HPDE6-E6E7 (cell line): ENCODE results near the gene MYRIP.

Source experiments
- DNase-seq: peaks from one replicate; pipeline ENCODE4 v3.0.0; 2011; ENCODE audit warnings: missing footprints; ENCODE audit errors: extremely low spot score

The MYRIP gene

DNA sequence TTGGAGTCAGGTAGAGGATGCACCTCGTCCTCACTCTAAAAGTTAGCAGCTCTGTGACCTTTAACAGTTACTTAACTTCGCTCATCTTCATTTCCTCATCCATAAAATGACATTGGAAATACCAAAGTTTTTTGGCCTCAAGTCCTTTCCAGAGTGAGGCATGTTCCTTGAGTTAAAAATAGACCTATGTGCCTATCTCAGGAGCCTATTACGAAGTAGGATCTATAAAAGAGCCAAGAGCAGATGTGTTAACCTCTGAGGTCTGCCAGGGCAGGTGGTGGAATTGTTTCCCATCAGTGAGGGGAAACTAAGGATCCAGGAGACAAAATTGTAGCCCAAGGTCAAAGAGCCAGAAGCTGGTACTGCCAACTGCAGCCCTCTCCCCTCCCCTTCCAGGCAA is 379.7 kb downstream of the MYRIP start:
- no peak for DNase-seq

GRCh38 chr3:40190056-40190455 is 380.6 kb downstream of the MYRIP start:
- DNase-seq = no peak

- no peak for DNase-seq
Observed at GRCh38 chr3:40191251-40191650, 381.8 kb downstream of the MYRIP start.

GRCh38 chr3:40191850-40192448 is 382.5 kb downstream of the MYRIP start:
- DNase-seq = peak; percentile 29

GRCh38 chr3:40192628-40193027 is 383.2 kb downstream of the MYRIP start:
- DNase-seq = no peak

- no peak for DNase-seq
Observed at GRCh38 chr3:40196966-40197365, 387.6 kb downstream of the MYRIP start.

DNA sequence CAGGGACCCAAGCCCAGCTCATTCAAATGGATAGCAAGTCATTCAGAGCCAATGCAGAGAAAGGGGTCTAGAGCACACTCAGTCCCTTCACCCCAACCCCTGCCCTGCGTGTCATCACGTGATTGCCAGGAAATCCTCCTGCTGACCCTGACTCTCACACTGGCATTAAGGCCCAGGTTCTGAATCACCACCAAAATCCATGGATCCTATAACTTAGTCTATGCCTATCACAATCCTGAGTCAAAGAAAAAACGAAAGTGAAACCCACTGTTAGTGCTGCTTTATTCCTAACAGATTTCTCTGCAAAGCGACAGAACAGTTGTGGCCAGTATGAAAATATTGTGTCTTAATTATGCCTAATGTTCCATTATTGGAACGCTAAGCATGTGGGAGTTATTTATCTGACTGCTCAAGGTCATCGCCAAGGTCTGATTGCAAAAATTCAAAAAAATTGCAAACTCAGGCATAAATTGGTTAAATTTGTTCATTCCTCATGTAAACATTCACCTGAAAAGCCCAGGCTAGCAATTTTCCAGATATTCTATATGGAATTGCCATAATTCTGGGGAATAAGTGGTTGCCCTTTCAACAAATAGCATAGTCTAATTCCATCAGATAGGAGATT is 391.4 kb downstream of the MYRIP start:
- no peak for DNase-seq

DNA sequence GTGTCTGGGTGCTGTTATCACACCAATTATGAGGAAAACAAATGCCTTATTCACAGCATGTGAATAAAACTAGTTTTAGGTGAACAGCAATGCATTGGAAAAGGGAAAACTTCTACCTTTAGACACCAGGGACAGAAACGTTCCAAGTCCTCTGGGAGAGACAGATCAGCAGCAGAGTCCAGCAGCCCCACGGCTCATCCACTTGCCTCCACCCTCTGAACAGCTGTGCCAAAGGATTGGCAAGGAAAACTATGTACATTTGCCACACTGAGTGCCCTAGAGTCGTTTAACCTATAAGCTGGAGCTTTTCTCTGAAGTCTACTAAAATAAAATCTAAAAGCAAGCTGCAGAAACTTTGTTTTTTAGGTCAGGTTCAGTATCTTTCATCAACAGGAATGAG is 392.4 kb downstream of the MYRIP start:
- no peak for DNase-seq

DNA sequence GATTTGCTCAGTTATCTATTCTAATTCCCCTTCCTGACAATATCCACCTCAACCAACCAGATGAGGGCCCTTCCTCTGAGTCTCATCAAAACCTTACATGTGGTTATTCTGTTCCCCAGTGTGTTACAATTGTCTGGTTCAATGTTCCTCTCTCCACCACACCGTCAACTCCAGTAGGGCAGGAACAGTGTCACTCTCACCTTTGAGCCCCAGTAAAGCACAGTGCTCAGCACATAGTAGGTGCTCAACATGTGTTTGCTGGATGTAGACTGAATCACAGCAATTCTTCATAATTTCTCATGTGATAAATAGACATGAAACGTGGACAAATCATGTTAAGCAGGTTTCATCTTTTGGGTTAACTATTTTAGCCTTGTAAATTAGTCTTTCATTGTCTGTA is 397.1 kb downstream of the MYRIP start:
- no peak for DNase-seq

GRCh38 chr3:40207796-40208195 is 398.4 kb downstream of the MYRIP start:
- DNase-seq = no peak

GRCh38 chr3:40208251-40208650 is 398.8 kb downstream of the MYRIP start:
- no peak for DNase-seq

GRCh38 chr3:40211579-40211978 is 402.2 kb downstream of the MYRIP start:
- no peak for DNase-seq

- DNase-seq = no peak
Observed at GRCh38 chr3:40213556-40213955, 404.1 kb downstream of the MYRIP start.

DNA sequence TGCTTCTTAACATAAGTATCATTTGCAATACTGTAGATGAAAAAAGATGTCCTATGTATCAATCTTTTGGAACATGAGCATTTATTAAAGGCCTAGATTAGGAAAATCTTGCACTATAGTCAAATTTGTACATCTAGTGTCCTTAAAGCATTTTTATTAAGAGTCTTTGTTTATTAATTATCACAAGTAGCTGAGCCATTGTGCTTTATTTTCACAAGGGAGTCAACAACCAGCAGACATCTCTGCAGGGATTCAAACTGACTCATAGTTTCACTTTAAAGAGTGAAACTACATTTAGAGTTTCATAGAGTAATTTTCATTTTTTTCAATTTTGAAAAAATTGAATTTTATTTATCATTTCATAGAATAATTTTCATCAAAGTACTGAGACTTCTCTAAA is 405.6 kb downstream of the MYRIP start:
- DNase-seq = no peak

DNA sequence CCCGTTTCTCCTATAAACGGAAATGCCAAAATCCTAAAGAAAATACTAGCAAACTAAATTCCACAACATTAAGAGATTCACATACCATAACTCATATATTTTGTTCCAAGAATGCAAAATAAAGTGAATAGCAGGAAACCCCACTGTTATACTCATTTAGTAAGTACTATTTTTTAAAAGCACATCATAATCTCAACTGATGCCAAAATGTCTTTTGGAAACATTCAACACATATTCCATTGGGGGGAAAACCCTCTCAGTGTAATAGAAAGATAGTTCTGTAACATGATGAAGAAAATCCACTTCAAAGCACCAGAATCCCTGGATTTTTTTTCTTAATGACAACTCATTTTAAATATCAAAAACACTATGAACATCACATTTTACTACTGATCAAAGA is 407.1 kb downstream of the MYRIP start:
- no peak for DNase-seq

GRCh38 chr3:40223856-40224255 is 414.4 kb downstream of the MYRIP start:
- no peak for DNase-seq

- DNase-seq = no peak
Observed at GRCh38 chr3:40224796-40225515, 415.5 kb downstream of the MYRIP start.

GRCh38 chr3:40226636-40227035 is 417.2 kb downstream of the MYRIP start:
- no peak for DNase-seq

DNA sequence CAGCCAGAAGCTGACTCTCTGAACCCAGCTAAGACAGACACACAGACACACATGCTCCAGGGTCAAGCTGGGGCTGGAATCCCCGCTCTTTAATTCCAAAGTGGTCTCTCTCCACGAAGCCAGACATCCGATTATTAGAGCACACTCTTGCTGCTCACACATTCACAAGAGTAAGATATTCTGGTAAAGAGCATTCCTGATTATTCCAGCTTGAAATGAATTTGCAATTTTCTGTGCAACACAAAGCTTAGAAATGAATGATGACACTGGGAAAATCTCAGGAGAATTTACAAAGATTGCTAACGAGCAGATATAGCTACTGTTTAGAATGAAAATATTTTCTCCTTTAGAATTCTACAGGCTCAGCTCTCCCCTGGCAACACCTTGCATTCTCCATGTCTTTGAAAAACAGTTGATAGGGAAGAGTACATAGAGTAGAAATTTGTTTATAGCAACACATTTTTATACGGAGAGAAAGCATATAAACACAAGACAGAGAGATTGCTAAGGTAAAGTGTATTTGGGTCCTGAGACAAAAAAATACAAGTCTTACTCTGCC is 419.5 kb downstream of the MYRIP start:
- no peak for DNase-seq

DNA sequence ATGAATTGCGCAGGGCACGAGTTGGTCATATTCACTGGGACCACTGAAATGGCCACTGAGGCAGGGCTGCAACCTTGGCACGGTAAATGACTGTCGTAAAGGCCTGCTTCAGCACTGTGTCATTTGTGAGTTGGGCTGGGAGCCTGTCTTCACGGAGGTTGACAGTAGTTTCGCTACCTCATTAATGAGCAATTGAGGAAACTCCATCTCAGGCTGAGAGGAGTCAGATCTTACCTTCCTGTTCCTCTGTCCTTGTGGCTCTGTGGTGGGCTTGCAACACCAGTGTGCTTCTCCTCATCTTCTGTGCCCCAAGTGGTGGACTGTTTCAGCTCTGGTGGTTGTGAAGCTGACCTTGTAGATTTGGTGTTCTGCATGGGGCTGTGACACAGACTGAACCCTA is 420.0 kb downstream of the MYRIP start:
- no peak for DNase-seq

- no peak for DNase-seq
Observed at GRCh38 chr3:40229963-40230362, 420.6 kb downstream of the MYRIP start.

- DNase-seq = no peak
Observed at GRCh38 chr3:40230382-40230781, 421.0 kb downstream of the MYRIP start.

DNA sequence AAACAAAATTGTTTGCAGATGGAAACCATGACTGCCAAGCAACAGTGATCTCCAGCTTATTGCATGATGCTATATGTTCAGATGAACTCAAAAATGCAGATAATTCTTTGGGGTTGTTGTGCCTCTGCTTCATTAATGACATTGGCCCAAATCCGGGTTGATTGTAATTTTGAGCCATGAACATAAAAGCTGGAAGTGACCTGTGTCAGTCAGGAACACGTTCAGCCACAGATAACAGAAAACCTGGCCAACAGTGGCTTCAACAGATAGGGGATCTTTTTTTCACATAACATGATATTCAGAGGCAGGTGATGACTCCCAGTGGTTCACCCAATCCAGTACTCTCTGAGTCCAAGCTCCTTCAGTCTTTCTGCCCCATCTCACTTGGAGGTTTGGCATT is 423.2 kb downstream of the MYRIP start:
- DNase-seq = no peak
